Pancreas (tissue), 10 donors: Measurements from ENCODE around the gene ST8SIA5. TPM values are rescaled to one million over a fixed set of nuclear protein-coding genes. Genes with fewer than 3 reads are reported as not detected.

Experiments
- ATAC-seq, 4 donors: fragments of 200-7000 bp; cut with Tn5 transposase; one replicate each; pipeline versions ENCODE4 v1.8.0 to v1.9.1; 2020; ENCODE audit warnings: mild to moderate bottlenecking in 4 of 4, moderate library complexity in 4 of 4
- DNase-seq, 6 donors: peaks; one replicate each; pipeline ENCODE4 v3.0.0-alpha.2; 2020
- FAIRE-seq: peaks from 2 replicates; lab custom pipeline; 2012; peaks lifted over from hg19 to GRCh38; lab: Jason Lieb, UNC
- H3K27ac ChIP-seq, 4 donors: fragments of 200-600 bp; sonication (generic); 1 replicate in 3 of 4; 2 replicates in 1 of 4; pipeline versions ENCODE4 v1.5.0 to v1.8.0; 2020
- H3K27me3 ChIP-seq, 4 donors: fragments of 200-600 bp; one replicate each; pipeline ENCODE4 v1.8.0; 2021
- H3K36me3 ChIP-seq, 3 donors: fragments of 200-600 bp; sonication (generic) in 1 of 3; one replicate each; pipeline versions ENCODE4 v1.5.0 to v1.8.0; 2020 to 2021
- H3K4me1 ChIP-seq, 3 donors: fragments of 200-600 bp; one replicate each; pipeline ENCODE4 v1.8.0; 2021
- H3K4me3 ChIP-seq, 4 donors: fragments of 200-600 bp; sonication (generic) in 2 of 4; one replicate each; pipeline versions ENCODE4 v1.5.0 to v1.8.0; 2020 to 2021
- H3K9me3 ChIP-seq, 4 donors: fragments of 200-600 bp; one replicate each; pipeline ENCODE4 v1.8.0; 2021
- CTCF ChIP-seq, 4 donors: fragments of 200-600 bp; sonication (generic) in 3 of 4; IDR thresholded peaks; one replicate each; pipeline versions ENCODE4 v1.5.0 to v1.8.0; 2021; ENCODE audit warnings: antibody characterized with exemption in 4 of 4
- WGBS, 2 donors: extraction: QIAGEN DNeasy Blood & Tissue Kit; methylation state at CpG; one replicate each; pipeline ENCODE4 v1.1.7; 2013; 5-methylcytosine and 5-hydroxymethylcytosine counted together
- intact Hi-C, 3 donors: fragments of 100-400 bp; cut with DNase I; formaldehyde crosslinking; loops; one replicate each; pipeline versions ENCODE4 v1.11.1 to v1.14.2; 2022
- polyA plus RNA-seq, 2 donors: library from polyadenylated mRNA; stranded (reverse); fragments of 200-250 nt; gene quantifications; one replicate each; pipeline ENCODE4 v1.2.3, GENCODE V29; 2013
- total RNA-seq, 6 donors: library from RNA; stranded (reverse); fragmentation: NEBNext Ultra II Directional in 4 of 6; extraction: Animal tissue kit (Norgen Biotek cat#: 25700) in 4 of 6; gene quantifications; one replicate each; pipeline versions ENCODE4 v1.2.1 to v1.2.4, GENCODE V29; 2021 to 2023
- donor health status: healthy with polysubstance abuse.
- donor health status: DM: no; HTN: no; CAD: no; lungs with moderate emphysema.
- donor health status: DM: no; HTN: no; CAD: no.
- donor health status: control.
- donor health status: control.
- donor health status: Bipolar disorder and iron deficiency.
- donor health status: DM: yes; HTN: yes; CAD: no.
- donor health status: DM: no; HTN: no; CAD: no.
- donor health status: DM: no; HTN: no; CAD: no.
- donor health status: DM: yes; HTN: yes; CAD: no.

Gene ST8SIA5
- total and polyA plus RNA-seq, 8 donors, result 0.06 to 1.1 (median 0.24) TPM

- intact Hi-C loops, result loop anchor here in 1 of 3 donors (10.0 kb wide), 1 partner anchor 61 kb away; no protein-coding TSS in a partner anchor
- H3K4me1 ChIP-seq, result no peaks in the 10 kb centered on the region
- H3K9me3 ChIP-seq, result no peaks in the 10 kb centered on the region
- 70 to 80% methylated on average over 11 of the region's 11 CpGs for WGBS, 2 donors
- FAIRE-seq (no peak), DNase-seq (no peak), ATAC-seq (no peak)
- H3K36me3 ChIP-seq, result no peaks in the 10 kb centered on the region
- no peaks in the 10 kb centered on the region for H3K27me3 ChIP-seq
- no peak overlapping the region for H3K4me3 ChIP-seq
- TF ChIP-seq CTCF (IDR thresholded peaks at IDR 0.05), result no peak
- H3K27ac ChIP-seq, result no peak overlapping the region
Observed at GRCh38 chr18:46624127-46624526, 132.7 kb downstream of the ST8SIA5 start.

- FAIRE-seq (no peak), ATAC-seq (no peak), DNase-seq (no peak)
- no peak for TF ChIP-seq CTCF (IDR thresholded peaks at IDR 0.05)
- intact Hi-C loops, result loop anchor here in 1 of 3 donors (10.0 kb wide), 1 partner anchor 61 kb away; no protein-coding TSS in a partner anchor
- Histone ChIP-seq H3K36me3 (no peaks in the 10 kb centered on the region), H3K4me3 (no peak overlapping the region), H3K27ac (no peak overlapping the region), H3K27me3 (no peaks in the 10 kb centered on the region), H3K9me3 (no peaks in the 10 kb centered on the region), H3K4me1 (no peaks in the 10 kb centered on the region)
- 59 to 69% methylated on average over 10 of the region's 10 CpGs for whole genome bisulfite sequencing, 2 donors
Observed at GRCh38 chr18:46623541-46623940, 133.3 kb downstream of the ST8SIA5 start.

- intact Hi-C loops, result loop anchor here in 1 of 3 donors (10.0 kb wide), 1 partner anchor 62 kb away; no protein-coding TSS in a partner anchor
- WGBS, 2 donors, result 84 to 85% methylated on average over 3 of the region's 3 CpGs
- Histone ChIP-seq H3K36me3 (no peaks in the 10 kb centered on the region), H3K4me3 (no peak overlapping the region), H3K4me1 (no peaks in the 10 kb centered on the region), H3K9me3 (no peaks in the 10 kb centered on the region), H3K27ac (no peak overlapping the region), H3K27me3 (no peaks in the 10 kb centered on the region)
- DNase-seq (no peak), ATAC-seq (no peak), FAIRE-seq (no peak)
- no peak for TF ChIP-seq CTCF (IDR thresholded peaks at IDR 0.05)
Observed at GRCh38 chr18:46622999-46623398, 133.9 kb downstream of the ST8SIA5 start.

- no peak for DNase-seq
- no peak overlapping the region for H3K4me3 ChIP-seq
- no peaks in the 10 kb centered on the region for H3K27me3 ChIP-seq
- H3K4me1 ChIP-seq, result no peaks in the 10 kb centered on the region
- H3K36me3 ChIP-seq, result no peaks in the 10 kb centered on the region
- FAIRE-seq, result no peak
- no peak for ATAC-seq
- intact Hi-C loops, result loop anchor here in 1 of 3 donors (10.0 kb wide), 1 partner anchor 62 kb away; no protein-coding TSS in a partner anchor
- H3K9me3 ChIP-seq, result no peaks in the 10 kb centered on the region
- WGBS, 2 donors, result 88 to 90% methylated on average over 4 of the region's 4 CpGs
- H3K27ac ChIP-seq, result no peak overlapping the region
- no peak for TF ChIP-seq CTCF (IDR thresholded peaks at IDR 0.05)
Observed at GRCh38 chr18:46622451-46622850, 134.4 kb downstream of the ST8SIA5 start.

GRCh38 chr18:46621871-46622270 is 135.0 kb downstream of the ST8SIA5 start:
- DNase-seq (no peak), FAIRE-seq (no peak), ATAC-seq (no peak)
- H3K4me3 ChIP-seq, result no peak overlapping the region
- TF ChIP-seq CTCF (IDR thresholded peaks at IDR 0.05), result no peak
- intact Hi-C loops, result loop anchor here in 1 of 3 donors (10.0 kb wide), 1 partner anchor 63 kb away; no protein-coding TSS in a partner anchor
- H3K4me1 ChIP-seq, result no peaks in the 10 kb centered on the region
- no peaks in the 10 kb centered on the region for H3K27me3 ChIP-seq
- no peak overlapping the region for H3K27ac ChIP-seq
- no peaks in the 10 kb centered on the region for H3K36me3 ChIP-seq
- H3K9me3 ChIP-seq, result no peaks in the 10 kb centered on the region
- 36 to 37% methylated on average over 2 of the region's 2 CpGs for WGBS, 2 donors
